Nephron (organoid): ENCODE data around the gene ANO3.

Experiments
- H3K27ac Mint-ChIP-seq, 3 experiments: 2 replicates each; pipeline ENCODE4 v1.8.0; 2020; ENCODE audit warnings: mixed read lengths in 3 of 3, mild to moderate bottlenecking in 2 of 3, moderate library complexity in 1 of 3
- H3K27me3 Mint-ChIP-seq: 2 replicates; pipeline ENCODE4 v1.8.0; 2021; ENCODE audit warnings: low read depth, mild to moderate bottlenecking, moderate library complexity, mixed read lengths
- H3K36me3 Mint-ChIP-seq: 2 replicates; pipeline ENCODE4 v1.8.0; 2020; ENCODE audit warnings: low read depth, mixed read lengths
- H3K4me1 Mint-ChIP-seq: 2 replicates; pipeline ENCODE4 v1.8.0; 2020; ENCODE audit warnings: mixed read lengths
- H3K4me3 Mint-ChIP-seq, 3 experiments: 2 replicates each; pipeline ENCODE4 v1.8.0; 2020; ENCODE audit warnings: mild to moderate bottlenecking in 3 of 3, mixed read lengths in 3 of 3, moderate library complexity in 2 of 3
- H3K9me3 Mint-ChIP-seq: 2 replicates; pipeline ENCODE4 v1.8.0; 2020; ENCODE audit warnings: mixed read lengths
- CTCF ChIP-seq, 3 experiments: fragments of 200-600 bp; sonication (generic); IDR thresholded peaks; one replicate each; pipeline ENCODE4 v1.5.0; 2021; ENCODE audit warnings: antibody characterized with exemption in 3 of 3; ENCODE audit not compliant: unreplicated experiment in 3 of 3

ANO3 gene

GRCh38 chr11:26478710-26479109, 146.8 kb downstream of the ANO3 start:
- TF ChIP-seq CTCF (IDR thresholded peaks at IDR 0.05; ENCODE audit: unreplicated experiment in 3 of 3): no peak
- Mint-ChIP-seq H3K27me3 (no peaks in the 10 kb centered on the region), H3K27ac (no peak overlapping the region), H3K4me3 (no peak overlapping the region), H3K36me3 (no peaks in the 10 kb centered on the region), H3K9me3 (peaks cover 6% of the 10 kb centered on the region), H3K4me1 (no peaks in the 10 kb centered on the region)

DNA sequence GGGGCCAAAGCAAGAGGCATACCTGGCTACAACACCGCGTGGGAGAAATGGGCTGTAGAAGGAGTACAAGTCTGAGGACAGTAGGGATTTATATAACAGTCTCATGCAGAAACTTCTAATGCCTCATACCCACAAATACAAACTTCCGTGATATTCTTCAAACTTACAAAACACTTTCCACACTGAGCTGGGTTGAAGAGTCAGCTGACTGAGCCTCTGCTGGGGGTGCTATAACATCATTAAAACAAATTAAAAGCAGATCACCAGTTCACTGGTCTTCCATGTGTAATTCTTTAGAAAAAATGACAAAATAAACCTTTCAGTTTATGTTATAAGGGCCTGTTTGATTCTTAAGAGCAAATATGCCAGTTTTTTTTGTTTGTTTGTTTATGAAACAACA, 148.1 kb downstream of the ANO3 start:
- no peaks in the 10 kb centered on the region for H3K27me3 Mint-ChIP-seq
- no peaks in the 10 kb centered on the region for H3K4me1 Mint-ChIP-seq
- H3K9me3 Mint-ChIP-seq: peaks cover 14% of the 10 kb centered on the region
- no peak overlapping the region for H3K4me3 Mint-ChIP-seq
- H3K27ac Mint-ChIP-seq: no peak overlapping the region
- no peaks in the 10 kb centered on the region for H3K36me3 Mint-ChIP-seq
- TF ChIP-seq CTCF (IDR thresholded peaks at IDR 0.05; ENCODE audit: unreplicated experiment in 3 of 3): no peak

- H3K4me1 Mint-ChIP-seq: no peaks in the 10 kb centered on the region
- H3K27ac Mint-ChIP-seq: no peak overlapping the region
- H3K9me3 Mint-ChIP-seq: peaks cover 27% of the 10 kb centered on the region
- TF ChIP-seq CTCF (IDR thresholded peaks at IDR 0.05; ENCODE audit: unreplicated experiment in 3 of 3): no peak
- H3K27me3 Mint-ChIP-seq: no peaks in the 10 kb centered on the region
- H3K36me3 Mint-ChIP-seq: peaks cover 8% of the 10 kb centered on the region
- no peak overlapping the region for H3K4me3 Mint-ChIP-seq
These were observed 151.2 kb downstream of the ANO3 start for GRCh38 chr11:26483108-26483507.

- H3K27me3 Mint-ChIP-seq: no peaks in the 10 kb centered on the region
- H3K36me3 Mint-ChIP-seq: peaks cover 8% of the 10 kb centered on the region
- H3K4me3 Mint-ChIP-seq: no peak overlapping the region
- TF ChIP-seq CTCF (IDR thresholded peaks at IDR 0.05; ENCODE audit: unreplicated experiment in 3 of 3): no peak
- H3K4me1 Mint-ChIP-seq: no peaks in the 10 kb centered on the region
- no peak overlapping the region for H3K27ac Mint-ChIP-seq
- H3K9me3 Mint-ChIP-seq: peaks cover 15% of the 10 kb centered on the region
These were observed 158.6 kb downstream of the ANO3 start for GRCh38 chr11:26490546-26490945.

DNA sequence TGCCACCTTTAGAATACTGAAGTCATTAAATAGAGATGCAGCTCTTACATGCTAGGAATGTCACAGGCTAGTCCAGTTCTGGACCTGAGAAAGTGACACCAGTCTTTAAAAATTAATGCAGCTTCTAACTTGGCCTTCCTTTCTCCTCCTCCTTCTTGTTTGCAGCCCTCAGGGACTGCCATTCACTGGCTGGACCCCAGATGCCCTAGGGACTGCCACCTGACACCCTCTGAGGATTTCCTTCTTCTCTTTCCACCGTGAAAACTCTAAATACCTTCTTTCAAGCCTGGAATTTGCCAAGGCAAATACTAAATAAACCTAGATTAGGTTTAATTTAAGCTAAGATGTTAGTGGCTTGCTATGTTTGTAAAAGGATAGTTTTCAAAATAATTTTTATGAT, 161.7 kb downstream of the ANO3 start:
- Mint-ChIP-seq H3K4me3 (no peak overlapping the region), H3K36me3 (no peaks in the 10 kb centered on the region), H3K27me3 (no peaks in the 10 kb centered on the region), H3K27ac (no peak overlapping the region), H3K9me3 (peaks cover 4% of the 10 kb centered on the region), H3K4me1 (no peaks in the 10 kb centered on the region)
- TF ChIP-seq CTCF (IDR thresholded peaks at IDR 0.05; ENCODE audit: unreplicated experiment in 3 of 3): no peak

DNA sequence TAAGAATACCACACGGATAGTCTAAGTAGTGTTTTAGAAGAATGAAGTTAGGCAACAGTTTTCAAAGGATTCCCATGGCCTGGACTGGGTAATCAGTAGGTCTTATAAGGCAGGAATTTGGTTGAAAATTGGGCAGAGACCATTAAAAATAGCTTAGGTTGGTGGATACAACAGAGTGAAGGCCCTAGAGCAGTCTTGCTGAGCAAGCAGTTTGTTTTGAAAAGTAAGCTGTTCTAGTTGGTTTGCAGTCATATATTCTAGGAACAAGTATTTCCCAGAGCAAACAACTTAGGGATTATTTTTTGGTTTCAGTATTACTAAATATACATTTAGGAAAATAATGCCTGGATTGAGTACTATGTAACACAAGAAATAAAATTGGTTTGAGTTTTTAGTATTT, 175.3 kb downstream of the ANO3 start:
- no peaks in the 10 kb centered on the region for H3K4me1 Mint-ChIP-seq
- H3K27me3 Mint-ChIP-seq: peaks cover 3% of the 10 kb centered on the region
- H3K27ac Mint-ChIP-seq: no peak overlapping the region
- no peaks in the 10 kb centered on the region for H3K9me3 Mint-ChIP-seq
- no peak overlapping the region for H3K4me3 Mint-ChIP-seq
- H3K36me3 Mint-ChIP-seq: no peaks in the 10 kb centered on the region
- TF ChIP-seq CTCF (IDR thresholded peaks at IDR 0.05; ENCODE audit: unreplicated experiment in 3 of 3): no peak
